Spleen (tissue), 11 donors: ENCODE measurements around the gene AAGAB. TPM values are rescaled to one million over a fixed set of nuclear protein-coding genes. Genes with fewer than 3 reads are reported as not detected.
A peak's percentile ranks its signal among the peaks of the same experiment; 100 is the strongest.
"Not testable (repeated sequence)": the region's sequence is repeated elsewhere in the genome, so short reads cannot be mapped to it uniquely, and the experiment has no call there.

Source experiments
- DNase-seq: peaks from one replicate; pipeline ENCODE4 v3.0.0-alpha.2; 2020
- H3K27ac ChIP-seq, 8 donors: fragments of 200-600 bp; sonication (generic) in 7 of 8; 1 replicate in 4 of 8; 2 replicates in 4 of 8; pipeline versions ENCODE4 v1.5.0 to v1.8.0; 2016 to 2021; ENCODE audit warnings: inconsistent platforms in 4 of 8, mild to moderate bottlenecking in 4 of 8, moderate library complexity in 1 of 8
- H3K27me3 ChIP-seq, 7 donors: fragments of 200-600 bp; sonication (generic) in 6 of 7; replicated peaks in 1 of 7; 1 replicate in 4 of 7; 2 replicates in 3 of 7; pipeline versions ENCODE4 v1.5.0 to v1.8.0; 2016 to 2021; ENCODE audit warnings: inconsistent platforms in 3 of 7, mild to moderate bottlenecking in 1 of 7
- H3K36me3 ChIP-seq, 6 donors: fragments of 200-600 bp; sonication (generic) in 5 of 6; 1 replicate in 4 of 6; 2 replicates in 2 of 6; pipeline versions ENCODE4 v1.5.0 to v1.8.0; 2016 to 2021; ENCODE audit warnings: inconsistent platforms in 2 of 6
- H3K4me1 ChIP-seq, 6 donors: fragments of 200-600 bp; sonication (generic) in 5 of 6; 1 replicate in 3 of 6; 2 replicates in 3 of 6; pipeline versions ENCODE4 v1.5.0 to v1.8.0; 2016 to 2021; ENCODE audit warnings: inconsistent platforms in 3 of 6
- H3K4me3 ChIP-seq, 8 donors: fragments of 200-600 bp; sonication (generic) in 7 of 8; 1 replicate in 4 of 8; 2 replicates in 4 of 8; pipeline versions ENCODE4 v1.5.0 to v1.8.0; 2016 to 2021; ENCODE audit warnings: inconsistent platforms in 4 of 8, mild to moderate bottlenecking in 4 of 8, moderate library complexity in 2 of 8
- H3K9me3 ChIP-seq, 8 donors: fragments of 200-600 bp; sonication (generic) in 7 of 8; 1 replicate in 4 of 8; 2 replicates in 4 of 8; pipeline versions ENCODE4 v1.5.0 to v1.8.0; 2016 to 2021; ENCODE audit warnings: inconsistent platforms in 4 of 8
- POLR2A ChIP-seq, 3 donors: fragments of 450-650 bp; IDR thresholded peaks; one replicate each; pipeline ENCODE4 v1.5.1; 2017; ENCODE audit warnings: antibody characterized with exemption in 3 of 3, mild to moderate bottlenecking in 1 of 3
- POLR2AphosphoS5 ChIP-seq, 3 donors: sonication (generic); formaldehyde crosslinking; IDR thresholded peaks; one replicate each; pipeline ENCODE4 v1.5.1; 2017; ENCODE audit warnings: antibody characterized with exemption in 3 of 3
- WGBS, 5 donors: extraction: QIAGEN DNeasy Blood & Tissue Kit in 3 of 5; methylation state at CpG; one replicate each; pipeline versions ENCODE4 v1.1.5 to v1.1.7; 2013 to 2018; 5-methylcytosine and 5-hydroxymethylcytosine counted together
- intact Hi-C: fragments of 100-400 bp; cut with DNase I; formaldehyde crosslinking; loops from one replicate; pipeline ENCODE4 v1.15.0; 2023; ENCODE audit warnings: low total_unique reads
- polyA plus RNA-seq, 3 donors: library from polyadenylated mRNA; stranded (reverse); fragments of 200-250 nt; gene quantifications; one replicate each; pipeline ENCODE4 v1.2.1, GENCODE V29; 2013
- total RNA-seq, 7 donors: library from RNA; depleted of rRNA in 3 of 7; stranded (reverse); fragments of >200 nt in 3 of 7; fragmentation: NEBNext Ultra II Directional in 4 of 7; extraction: Animal tissue kit (Norgen Biotek cat#: 25700) in 4 of 7; gene quantifications; one replicate each; pipeline versions ENCODE4 v1.1.0 to v1.2.1, GENCODE V29; 2016 to 2021
- TF ChIP-seq, protein P1 (sequence below), 11 experiments: fragments of 200-600 bp in 7 of 11; fragments of 450-650 bp in 4 of 11; sonication (generic) in 4 of 11; IDR thresholded peaks in 8 of 11; conservative IDR thresholded peaks in 3 of 11; 1 replicate in 7 of 11; 2 replicates in 4 of 11; pipeline versions ENCODE4 v1.4.0 to v1.8.0; 2016 to 2021; ENCODE audit warnings: antibody characterized with exemption in 11 of 11, inconsistent platforms in 4 of 11, mild to moderate bottlenecking in 1 of 11
- donor health status: healthy with polysubstance abuse.
- donor health status: DM: no; HTN: no; CAD: no; lungs with moderate emphysema.
- donor health status: DM: no; HTN: no; CAD: no.
- donor health status: Bipolar disorder and iron deficiency.
- donor health status: healthy.
- donor health status: DM: no; HTN: no; CAD: no.
- donor health status: DM: yes; HTN: yes; CAD: no.

AAGAB gene
- total and polyA plus RNA-seq, 10 donors: 13.2 to 39.3 (median 24.5) TPM

DNA sequence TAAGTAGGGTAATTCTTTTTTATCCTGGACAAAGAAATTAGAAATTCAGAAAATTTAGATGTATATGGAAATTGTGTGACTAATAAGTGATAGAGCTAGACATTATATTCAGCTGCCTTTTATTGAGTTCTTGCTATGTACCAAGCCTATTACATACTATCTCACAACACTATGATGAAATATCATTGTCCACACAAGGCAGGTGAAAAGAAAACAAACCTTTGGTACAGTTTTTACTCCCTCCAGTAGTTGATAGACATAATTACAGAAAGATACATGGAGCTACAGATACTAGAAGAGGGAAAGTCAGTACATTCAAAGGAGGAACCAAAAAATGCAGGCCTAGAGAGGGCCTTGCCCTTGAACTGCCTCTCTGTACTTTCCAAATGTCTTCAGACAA lies 4.9 kb upstream of the AAGAB start:
- intact Hi-C loops: no loop called here
- Histone ChIP-seq H3K27me3 (no peaks in the 10 kb centered on the region), H3K36me3 (no peaks in the 10 kb centered on the region), H3K9me3 (no peaks in the 10 kb centered on the region), H3K27ac (no peak overlapping the region), H3K4me1 (peaks cover 0 to 10% (median 7%) of the 10 kb centered on the region in 6 donors), H3K4me3 (no peak overlapping the region)
- no peak for DNase-seq
- TF ChIP-seq POLR2A (IDR thresholded peaks at IDR 0.05) (no peak), POLR2AphosphoS5 (IDR thresholded peaks at IDR 0.05) (no peak)
- TF ChIP-seq, protein P1, sequence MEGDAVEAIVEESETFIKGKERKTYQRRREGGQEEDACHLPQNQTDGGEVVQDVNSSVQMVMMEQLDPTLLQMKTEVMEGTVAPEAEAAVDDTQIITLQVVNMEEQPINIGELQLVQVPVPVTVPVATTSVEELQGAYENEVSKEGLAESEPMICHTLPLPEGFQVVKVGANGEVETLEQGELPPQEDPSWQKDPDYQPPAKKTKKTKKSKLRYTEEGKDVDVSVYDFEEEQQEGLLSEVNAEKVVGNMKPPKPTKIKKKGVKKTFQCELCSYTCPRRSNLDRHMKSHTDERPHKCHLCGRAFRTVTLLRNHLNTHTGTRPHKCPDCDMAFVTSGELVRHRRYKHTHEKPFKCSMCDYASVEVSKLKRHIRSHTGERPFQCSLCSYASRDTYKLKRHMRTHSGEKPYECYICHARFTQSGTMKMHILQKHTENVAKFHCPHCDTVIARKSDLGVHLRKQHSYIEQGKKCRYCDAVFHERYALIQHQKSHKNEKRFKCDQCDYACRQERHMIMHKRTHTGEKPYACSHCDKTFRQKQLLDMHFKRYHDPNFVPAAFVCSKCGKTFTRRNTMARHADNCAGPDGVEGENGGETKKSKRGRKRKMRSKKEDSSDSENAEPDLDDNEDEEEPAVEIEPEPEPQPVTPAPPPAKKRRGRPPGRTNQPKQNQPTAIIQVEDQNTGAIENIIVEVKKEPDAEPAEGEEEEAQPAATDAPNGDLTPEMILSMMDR (IDR thresholded peaks at IDR 0.05 in 8 of 11, conservative IDR thresholded peaks at IDR 0.05 in 3 of 11): no peak

- H3K27ac ChIP-seq, intact Hi-C loops, H3K36me3 ChIP-seq, H3K27me3 ChIP-seq, H3K4me3 ChIP-seq, DNase-seq, H3K9me3 ChIP-seq: not testable (repeated sequence)
- WGBS, 5 donors: 94 to 100% (median 97%) methylated on average over 3 of the region's 3 CpGs
- peaks cover 3 to 17% (median 14%) of the 10 kb centered on the region in 6 donors for H3K4me1 ChIP-seq
Observed at GRCh38 chr15:67258412-67258811, 4.0 kb upstream of the AAGAB start.

- 79 to 85% (median 83%) methylated on average over 3 of the region's 3 CpGs for WGBS, 5 donors
- DNase-seq: no peak
- H3K27ac ChIP-seq: no peak overlapping the region
- H3K36me3 ChIP-seq: no peaks in the 10 kb centered on the region
- no peak overlapping the region for H3K4me3 ChIP-seq
- H3K4me1 ChIP-seq: peaks cover 13 to 38% (median 30%) of the 10 kb centered on the region in 6 donors
- H3K9me3 ChIP-seq: no peaks in the 10 kb centered on the region
- H3K27me3 ChIP-seq: no peaks in the 10 kb centered on the region
- TF ChIP-seq POLR2AphosphoS5 (IDR thresholded peaks at IDR 0.05) (no peak), POLR2A (IDR thresholded peaks at IDR 0.05) (no peak)
- TF ChIP-seq, protein P1 (IDR thresholded peaks at IDR 0.05 in 8 of 11, conservative IDR thresholded peaks at IDR 0.05 in 3 of 11): no peak
- intact Hi-C loops: no loop called here
Observed at GRCh38 chr15:67256051-67256450, 1.6 kb upstream of the AAGAB start.

DNA sequence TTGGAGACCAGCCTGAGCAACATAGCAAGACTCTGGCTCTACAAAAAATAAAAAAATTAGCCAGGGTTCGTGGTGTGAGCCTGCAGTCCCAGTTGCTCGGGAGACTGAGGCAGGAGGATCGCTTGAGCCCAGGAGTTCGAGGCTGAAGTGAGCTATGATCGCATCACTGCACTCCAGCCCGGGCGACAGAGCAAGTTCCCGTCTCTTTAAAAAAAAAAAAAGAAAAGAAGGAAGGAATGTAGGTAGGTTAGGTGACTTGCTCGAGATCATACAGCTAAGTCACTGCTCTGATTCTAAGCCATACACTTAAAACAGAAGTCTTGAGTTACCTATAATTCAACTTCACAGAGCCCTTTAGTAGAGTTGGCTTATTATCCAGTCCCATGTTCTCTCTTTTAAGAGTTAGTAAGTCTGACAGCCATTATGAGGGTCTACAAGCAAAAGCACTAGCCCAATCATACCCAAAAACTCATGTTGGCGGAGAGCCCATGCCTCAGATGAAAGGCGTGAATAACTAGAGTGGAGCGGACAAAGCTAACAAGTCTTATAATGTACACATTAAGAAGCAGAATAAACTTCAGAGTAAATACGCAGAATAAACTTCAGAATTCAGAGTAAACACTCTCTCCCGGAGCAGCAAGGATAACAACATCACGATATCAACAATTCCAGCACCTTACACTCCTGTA lies 768 bp downstream of the AAGAB start:
- no peak for DNase-seq
- peaks cover 13 to 59% (median 30%) of the 10 kb centered on the region in 6 donors for H3K4me1 ChIP-seq
- intact Hi-C loops: no loop called here
- H3K4me3 ChIP-seq: peak overlapping the region; percentile 65 to 98 (median 86)
- TF ChIP-seq POLR2A (IDR thresholded peaks at IDR 0.05): no peak
- TF ChIP-seq, protein P1 (IDR thresholded peaks at IDR 0.05 in 8 of 11, conservative IDR thresholded peaks at IDR 0.05 in 3 of 11): no peak
- TF ChIP-seq POLR2AphosphoS5 (IDR thresholded peaks at IDR 0.05): no peak
- WGBS, 5 donors: 36 to 39% (median 37%) methylated on average over 15 of the region's 15 CpGs
- no peaks in the 10 kb centered on the region for H3K36me3 ChIP-seq
- H3K27me3 ChIP-seq: no peaks in the 10 kb centered on the region
- H3K27ac ChIP-seq: peak overlapping the region; percentile 47 to 91 (median 85)
- no peaks in the 10 kb centered on the region for H3K9me3 ChIP-seq
